GM21723 (cell line): ENCODE measurements around the gene KDM2A.
A peak's percentile ranks its signal among the peaks of the same experiment; 100 is the strongest.

Source experiments
- ATAC-seq: cut with Tn5 transposase; IDR thresholded peaks from one replicate; pipeline ENCODE4 v1.9.1; 2021; ENCODE audit warnings: mild to moderate bottlenecking, moderate library complexity; ENCODE audit not compliant: unreplicated experiment

The KDM2A gene

DNA sequence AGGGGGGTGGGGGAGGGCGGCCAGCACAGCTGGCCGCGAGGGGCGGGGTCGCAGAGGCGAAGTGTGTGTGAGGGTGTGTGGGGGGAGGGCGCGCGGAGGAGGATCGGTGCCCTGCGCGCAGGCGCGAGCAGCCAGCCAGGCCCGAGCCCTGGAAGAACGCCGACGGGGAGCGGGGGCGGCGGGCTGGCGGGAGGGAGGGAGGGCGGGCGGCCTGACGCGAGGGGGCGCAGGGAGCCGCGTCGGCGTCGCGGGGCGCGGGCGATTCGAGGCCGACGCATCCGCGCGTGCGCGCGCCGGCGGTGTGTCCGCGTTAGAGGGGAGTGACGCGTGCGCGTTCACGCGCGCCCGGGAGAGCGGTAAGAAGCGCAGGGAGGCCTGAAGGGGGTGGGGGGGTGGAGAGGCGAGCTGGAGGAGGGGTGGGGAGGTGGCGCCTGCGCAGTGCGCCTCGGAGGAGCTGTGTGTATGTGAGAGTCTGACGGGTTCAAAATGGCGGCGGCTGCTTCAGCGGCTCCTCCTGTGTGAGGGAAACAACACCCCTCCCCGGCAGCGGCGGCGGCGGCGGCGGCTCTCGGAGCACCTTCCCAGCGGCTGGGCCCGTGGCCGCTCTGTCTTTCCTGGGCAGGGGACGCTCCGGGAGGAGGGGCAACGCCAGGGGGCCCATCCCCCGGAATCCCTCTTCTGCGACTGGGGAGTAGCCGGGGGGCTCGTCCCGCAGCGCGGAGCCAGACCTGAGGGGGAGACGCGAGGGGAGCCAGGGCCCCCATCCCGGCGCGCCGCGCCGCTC is at the start of gene KDM2A:
TSS of gene KDM2A (plus strand) at position 463 of the 784 bp plus-strand sequence. CDS start 2,054 bp downstream, outside the sequence.
- peak; percentile 62 for ATAC-seq

DNA sequence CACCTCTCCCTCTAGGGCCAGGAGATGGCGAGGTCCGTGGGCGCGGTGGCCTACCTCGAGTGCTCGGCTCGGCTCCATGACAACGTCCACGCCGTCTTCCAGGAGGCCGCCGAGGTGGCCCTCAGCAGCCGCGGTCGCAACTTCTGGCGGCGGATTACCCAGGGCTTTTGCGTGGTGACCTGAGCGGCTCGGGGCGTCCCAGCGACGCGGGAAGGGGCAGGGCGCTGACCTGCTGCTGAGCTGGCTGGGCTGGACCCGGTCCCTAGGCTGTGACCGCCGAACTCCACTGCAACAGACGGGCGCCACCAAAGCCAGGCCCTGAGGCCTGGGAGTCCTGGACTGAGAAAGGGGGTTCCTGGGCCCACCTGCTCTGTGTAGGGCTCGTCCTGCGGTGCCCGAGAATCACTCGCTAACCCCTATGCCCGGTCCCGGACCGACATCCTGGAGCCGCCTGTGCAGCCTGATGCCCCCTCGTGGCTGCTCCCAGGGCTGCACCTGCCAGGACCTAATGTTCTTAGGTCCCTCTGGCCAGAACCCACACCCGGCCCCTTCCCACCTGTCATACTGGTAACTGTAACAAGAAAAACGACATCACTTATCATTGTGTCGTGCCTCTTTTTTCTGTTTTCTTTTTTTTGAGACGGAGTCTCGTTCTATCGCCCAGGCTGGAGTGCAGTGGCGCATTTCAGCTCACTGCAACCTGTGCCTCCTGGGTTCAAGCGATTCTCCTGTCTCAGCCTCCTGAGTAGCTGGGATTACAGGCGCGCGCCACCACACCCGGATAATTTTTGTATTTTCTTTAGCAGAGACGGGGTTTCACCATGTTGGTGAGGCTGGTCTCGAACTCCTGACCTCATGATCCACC is 47.4 kb upstream of the KDM2A start:
- ATAC-seq, result peak; percentile 52

DNA sequence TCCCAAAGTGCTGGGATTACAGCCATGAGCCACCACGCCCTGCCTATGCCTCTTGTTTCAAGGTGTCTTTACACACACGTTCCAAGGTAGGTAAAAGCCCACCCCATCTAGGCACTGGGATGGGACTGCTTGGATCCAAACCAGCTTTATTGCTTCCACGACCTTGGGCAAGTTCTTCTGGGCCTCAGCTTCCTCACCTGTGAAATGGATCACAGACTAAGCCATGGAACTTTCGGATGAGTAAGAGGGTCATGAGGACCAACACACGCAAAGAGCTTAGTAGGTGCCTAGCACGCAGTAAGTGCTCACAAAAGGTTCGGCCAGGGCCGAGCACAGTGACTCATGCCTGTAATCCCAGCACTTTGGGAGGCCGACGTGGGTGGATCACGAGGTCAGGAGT is 46.8 kb upstream of the KDM2A start:
- ATAC-seq, result no peak

DNA sequence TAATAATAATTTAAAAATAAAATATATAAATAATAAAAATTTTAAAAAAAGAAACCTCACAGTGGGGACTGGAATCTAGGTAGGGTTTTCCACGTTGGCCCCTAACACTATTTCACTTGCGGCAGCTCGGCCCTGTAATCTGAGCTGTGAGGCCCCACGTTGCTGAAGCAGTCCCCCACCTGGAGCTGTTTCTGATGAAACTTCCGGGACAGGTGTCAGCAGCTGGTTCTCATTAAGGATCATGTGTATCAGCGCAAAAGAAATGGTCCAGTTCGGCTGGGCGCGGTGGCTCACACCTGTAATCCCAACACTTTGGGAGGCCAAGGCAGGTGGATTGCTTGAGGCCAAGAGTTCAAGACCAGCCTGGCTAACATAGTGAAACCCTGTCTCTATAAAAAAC is 45.2 kb upstream of the KDM2A start:
- ATAC-seq, result no peak

DNA sequence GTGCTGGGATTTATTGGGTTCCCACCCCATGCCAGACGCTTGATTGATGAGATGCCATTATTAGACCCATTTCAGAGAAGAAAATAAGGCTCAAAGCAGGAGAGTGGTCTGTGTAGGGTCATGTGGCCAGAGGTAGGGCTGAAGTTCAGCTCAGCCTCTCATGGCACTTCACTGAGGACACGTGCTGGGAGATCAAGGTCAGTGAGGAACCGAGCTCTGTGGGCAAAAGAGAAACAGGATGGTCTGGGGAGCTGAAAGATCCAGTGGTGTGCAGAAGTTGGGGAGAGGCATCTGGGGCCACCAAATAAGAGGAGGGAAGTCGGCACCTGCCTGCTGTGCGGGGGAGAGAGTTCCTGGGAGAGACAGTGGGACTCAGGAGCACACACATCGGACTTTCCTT is 42.9 kb upstream of the KDM2A start:
- ATAC-seq, result no peak

DNA sequence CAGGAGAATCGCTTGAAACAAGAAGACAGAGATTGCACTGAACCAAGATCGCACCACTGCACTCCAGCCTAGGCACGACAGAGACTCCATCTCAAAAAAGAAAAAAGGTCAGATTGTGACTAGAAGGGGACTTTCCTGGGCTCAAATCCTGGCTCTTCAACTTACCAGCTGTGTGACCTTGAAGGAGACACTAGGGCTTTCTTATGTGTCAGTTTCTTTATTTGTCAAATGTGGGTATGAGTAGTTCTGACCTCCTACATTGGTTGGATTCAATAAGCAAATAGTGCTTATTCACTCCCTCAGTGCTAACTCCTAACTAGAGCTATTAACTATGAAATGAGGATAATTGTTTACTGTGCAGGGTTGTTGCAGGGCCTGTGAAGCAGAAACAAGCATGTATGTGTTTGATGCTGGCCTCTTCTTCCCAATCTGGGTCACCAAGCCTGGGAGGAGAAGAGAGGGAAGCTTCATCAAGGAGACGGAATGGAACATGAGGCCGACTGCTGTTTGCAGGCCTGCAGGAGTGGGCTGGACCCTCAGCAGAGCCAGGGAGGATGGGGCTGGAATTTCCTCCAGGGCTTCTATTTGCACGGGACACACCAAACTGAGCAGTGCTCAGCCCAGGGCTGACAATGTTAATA is 39.9 kb upstream of the KDM2A start:
- ATAC-seq, result no peak

DNA sequence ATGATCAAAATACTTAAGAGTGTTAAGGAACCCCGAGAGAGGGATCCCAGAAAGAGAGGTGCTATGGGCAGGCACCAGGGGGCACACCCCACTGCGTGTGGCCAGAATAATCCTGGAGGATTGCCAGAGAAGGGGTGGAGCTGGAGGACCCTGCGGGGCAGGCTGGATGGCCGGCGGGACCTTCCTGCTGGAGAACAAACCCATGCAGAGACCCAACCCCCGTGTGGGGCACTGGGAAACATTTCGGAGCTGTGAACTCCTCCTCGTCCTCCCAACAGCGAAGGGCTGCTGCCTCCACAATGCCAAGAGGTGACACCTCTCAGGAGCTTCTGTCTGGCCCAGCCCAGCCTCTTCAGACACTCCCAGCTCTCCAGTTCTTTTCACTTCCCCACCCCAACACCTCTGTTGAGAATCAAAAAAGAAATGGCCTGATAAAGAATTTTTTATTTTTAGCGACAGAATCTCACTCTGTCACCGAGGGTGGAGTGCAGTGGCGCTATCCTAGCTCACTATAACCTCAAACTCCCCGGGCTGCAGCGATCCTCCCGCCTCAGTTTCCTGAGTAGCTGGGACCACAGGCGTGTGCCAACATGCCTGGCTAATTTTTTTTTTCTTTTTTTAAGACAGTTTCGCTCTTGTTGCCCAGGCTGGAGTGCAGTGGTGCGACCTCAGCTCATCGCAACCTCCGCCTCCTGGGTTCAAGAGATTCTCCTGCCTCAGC is 36.8 kb upstream of the KDM2A start:
- no peak for ATAC-seq

DNA sequence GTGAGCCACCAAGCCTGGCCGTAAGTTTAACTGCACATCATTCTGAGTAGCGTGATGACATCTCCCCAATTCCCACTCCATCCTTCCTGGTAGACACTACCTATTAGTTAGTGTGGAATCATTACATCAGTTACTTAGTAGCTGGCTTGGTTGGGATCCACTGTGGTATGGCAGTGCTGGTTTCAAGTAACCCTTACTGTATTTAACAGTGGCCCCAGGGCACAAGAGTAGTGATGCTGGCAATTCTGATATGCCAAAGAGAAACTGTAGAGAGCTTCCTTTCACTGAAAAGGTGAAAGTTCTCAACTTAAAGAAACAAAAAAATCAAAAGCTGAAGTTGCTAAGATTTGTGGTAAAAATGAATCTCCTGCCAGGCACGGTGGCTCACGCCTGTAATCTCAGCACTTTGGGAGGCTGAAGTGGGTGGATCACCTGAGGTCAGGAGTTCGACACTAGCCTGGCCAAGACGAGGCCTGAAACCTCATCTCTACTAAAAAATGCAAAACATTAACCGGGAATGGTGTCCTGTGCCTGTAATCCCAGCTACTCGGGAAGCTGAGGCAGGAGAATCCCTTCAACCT is 35.2 kb upstream of the KDM2A start:
- ATAC-seq, result no peak

DNA sequence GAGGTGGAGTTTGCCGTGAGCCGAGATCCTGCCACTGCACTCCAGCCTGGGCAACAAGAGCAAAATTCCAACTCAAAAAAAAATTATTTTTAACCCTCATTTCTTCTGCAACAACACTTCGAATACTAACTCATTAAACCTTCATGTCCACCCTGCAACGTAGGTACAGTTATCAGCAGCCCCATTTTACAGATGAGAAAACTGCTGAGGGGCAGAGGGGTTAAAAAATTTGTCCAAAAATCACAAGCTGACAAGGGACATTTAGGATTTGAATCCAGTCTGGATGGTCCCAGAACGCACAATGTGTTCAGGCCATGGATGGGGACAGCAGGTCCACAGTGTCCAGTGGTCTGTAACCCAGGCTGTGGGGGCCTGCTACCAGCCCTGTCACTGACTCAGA is 33.4 kb upstream of the KDM2A start:
- no peak for ATAC-seq

DNA sequence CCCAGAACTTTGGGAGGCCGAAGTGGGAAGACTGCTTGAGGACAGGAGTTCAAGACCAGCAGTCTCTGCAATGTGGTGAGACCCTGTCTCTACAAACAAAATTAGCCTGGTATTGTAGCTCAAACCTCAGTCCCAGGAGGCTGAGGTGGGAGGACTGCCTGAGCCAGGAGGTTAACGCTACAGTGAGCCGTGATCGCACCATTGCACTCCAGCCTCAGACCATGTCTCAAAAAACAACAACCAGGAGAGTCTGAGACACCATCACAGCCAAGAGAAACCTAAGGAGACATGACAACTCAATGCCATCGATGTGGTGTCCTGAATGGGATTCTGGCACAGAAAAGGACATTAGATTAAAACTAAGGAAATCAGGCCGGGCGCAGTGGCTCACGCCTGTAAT is 28.3 kb upstream of the KDM2A start:
- ATAC-seq, result no peak

DNA sequence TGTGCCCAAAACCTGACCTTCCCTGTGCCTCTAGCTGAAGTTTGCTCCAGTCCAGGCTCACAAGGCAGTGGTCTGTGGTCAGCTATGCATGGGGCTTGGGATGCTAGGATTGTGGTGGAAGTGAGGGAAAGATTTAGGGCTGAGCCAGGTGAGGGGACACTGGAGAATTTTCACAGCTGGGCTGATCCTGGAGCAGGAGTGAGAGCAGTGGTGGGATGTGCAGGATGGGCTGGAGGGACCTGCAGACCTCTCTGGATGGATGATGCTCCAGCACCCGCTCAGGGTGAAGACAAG is 23.9 kb upstream of the KDM2A start:
- no peak for ATAC-seq

DNA sequence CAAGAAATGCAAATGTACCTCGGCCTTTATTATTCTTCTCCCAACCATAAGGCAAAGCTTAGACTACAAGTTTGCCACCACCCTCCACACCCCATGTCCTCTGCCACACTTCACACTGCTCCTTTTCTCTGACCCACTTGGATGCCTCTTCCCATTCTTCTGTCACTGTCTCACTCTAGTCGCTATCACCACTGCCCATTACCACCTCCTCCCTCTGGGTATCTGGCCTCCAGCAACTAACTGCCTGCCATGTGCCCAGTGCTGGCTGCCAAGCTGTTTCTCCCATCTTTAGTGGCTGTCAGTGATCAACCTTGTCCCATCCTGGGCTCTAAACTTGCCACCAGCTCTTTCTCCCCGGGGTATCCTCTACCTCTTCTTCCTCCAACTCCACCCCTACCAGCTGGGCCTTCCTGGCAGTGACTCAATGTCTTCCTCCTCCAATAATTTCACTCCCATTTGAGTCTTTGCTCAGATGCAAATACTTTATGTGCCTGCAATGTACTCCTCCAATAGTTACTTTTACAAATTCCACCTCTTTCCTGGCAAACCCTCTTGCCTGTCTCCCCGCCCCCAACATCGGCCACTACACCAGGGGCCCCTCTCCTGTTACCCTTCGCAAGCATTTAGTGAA is 20.1 kb upstream of the KDM2A start:
- no peak for ATAC-seq

DNA sequence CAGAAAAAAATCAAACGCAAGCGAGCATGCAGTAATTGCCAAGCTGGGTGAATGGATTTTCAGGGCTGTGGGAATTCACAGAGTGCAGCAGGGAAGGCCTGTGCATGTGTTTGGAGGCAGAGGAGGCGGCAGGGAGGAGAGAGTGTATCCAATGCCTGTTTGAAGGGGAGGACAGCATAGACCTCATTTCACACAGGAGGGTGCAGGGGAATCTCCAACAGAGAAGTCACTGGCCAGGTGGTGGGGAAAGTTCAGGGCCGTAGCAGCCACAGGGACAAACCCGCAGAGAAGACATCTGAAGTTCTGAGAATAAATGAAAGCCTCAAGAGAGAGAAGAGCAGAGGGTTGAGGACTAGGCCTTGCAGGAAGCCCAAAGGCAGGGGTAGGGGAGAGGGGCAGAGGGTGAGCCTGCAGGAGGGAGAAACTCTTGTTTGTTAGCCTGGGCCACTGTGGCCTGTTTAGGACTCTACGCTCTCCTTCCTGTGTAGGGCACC is 19.2 kb upstream of the KDM2A start:
- ATAC-seq, result peak; percentile 47

DNA sequence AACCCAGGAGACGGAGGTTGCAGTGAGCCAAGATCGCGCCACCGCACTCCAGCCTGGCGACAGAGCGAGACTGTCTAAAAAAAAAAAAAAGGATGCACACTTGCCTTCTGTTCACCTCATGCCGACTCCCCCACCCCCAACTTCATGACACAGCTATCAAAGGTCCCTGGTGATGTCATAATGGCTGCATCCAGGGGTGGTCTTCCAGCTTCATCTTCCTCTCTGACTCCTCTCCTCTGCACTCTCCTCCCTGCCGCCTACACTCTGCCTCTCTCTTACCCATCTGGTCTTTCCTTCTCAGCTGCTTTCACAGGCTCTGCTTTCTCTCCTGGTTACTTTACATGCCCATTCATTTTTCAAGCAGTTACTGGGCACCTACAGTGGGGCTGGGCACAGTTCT is 16.4 kb upstream of the KDM2A start:
- ATAC-seq, result no peak

DNA sequence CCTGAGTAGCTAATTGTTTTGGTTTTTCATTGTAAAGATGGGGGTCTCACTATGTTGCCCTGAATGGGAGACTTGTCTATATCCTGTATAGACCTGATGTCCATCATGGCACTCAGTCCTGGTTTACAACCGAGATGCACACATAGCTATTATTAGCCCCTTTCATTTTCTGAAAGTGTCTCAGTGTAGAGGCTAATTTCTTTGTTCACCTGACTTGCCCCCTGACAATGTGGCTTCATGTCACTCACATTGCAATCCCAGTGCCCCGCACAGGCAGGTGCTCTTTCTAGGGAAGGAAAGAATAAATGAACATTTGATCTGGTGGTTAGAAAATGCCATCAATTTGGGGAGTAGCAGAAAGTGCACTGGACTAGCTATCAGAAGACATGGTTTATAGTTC is 13.1 kb upstream of the KDM2A start:
- no peak for ATAC-seq

DNA sequence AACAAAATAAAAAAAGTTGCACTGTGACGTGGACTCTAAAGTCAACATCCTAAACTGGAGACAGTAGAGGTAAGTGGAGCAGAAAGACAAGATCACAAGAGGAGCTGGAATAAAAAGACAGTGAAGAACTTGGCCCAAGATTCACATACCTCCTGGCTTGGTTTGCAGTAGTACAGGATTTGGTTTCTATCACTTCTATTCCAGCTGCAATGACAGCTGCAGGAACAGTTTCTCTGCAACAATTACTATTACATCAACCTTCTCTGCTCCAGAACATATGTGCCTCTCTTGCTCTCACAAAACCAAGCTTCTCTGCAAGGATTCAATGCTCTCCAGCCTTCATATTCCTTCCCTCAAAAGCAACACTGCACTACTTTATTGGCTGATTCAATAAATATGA is 7.8 kb upstream of the KDM2A start:
- ATAC-seq, result no peak

DNA sequence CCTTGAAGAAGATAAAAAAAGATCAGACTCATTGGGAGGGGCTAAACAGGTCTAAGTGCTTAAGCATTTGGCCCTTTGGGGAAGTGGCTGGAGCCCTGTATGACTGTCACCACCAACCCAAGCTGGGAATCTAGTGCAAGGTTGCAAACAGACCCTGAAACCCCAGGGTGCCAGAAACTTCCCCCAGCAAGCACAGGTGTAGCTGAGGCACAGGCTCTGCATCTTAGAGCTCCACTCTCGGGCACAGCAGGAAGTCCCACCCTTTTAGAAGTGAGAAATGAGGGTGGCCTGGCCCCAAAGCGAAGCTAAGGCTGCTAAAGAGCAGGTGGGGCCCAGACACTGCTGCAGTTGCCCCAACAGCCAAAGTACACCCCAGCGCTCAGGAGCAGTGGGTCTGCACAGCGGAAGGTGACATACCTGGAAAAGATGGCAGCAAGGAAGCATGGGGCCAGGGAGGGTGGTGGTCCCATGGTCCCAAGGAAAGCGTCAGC is 5.8 kb upstream of the KDM2A start:
- peak; percentile 75 for ATAC-seq

DNA sequence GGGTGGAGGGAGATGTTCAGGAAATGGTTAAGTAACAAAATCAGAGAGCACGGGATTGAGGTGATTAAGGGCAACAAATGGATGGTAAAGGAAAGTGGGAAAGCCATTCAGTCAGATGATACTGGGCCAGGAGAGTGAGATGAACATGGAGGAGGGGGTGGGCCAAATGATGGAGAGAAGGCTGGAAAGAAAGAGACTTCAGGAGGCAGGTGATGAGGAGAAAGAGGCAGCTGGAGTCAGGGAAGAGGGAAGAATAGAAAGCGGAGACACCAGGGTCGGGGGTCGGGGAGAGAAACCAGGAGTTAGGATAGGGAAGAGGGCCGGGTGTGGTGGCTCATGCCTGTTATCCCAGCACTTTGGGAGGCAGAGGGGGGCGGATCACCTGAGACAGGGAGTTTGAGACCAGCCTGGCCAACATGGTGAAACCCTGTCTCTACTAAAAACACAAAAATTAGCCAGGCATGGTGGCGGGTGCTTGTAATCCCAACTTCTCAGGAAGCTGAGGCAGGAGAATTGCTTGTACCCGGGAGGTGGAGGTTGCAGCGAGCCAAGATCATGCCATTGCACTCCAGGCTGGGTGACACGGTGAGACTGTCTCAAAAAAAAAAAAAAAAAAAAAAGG is 4.7 kb upstream of the KDM2A start:
- ATAC-seq, result no peak

DNA sequence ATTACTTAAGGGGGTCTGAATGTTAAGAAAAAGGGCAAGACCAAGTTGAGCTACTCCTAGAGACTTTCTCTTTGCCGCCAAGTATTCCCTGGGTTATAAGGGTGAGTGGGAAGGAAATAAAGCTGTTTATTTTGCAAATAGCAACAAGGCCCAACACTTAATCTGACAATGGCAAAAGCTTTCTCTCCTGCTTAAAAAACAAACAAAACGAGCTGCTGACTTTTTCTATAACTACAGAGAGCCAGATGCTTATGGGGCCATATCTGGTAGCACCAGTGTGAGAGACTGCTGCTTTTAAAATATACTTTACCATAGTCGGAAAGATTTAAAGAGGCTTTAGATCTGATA is 2.3 kb upstream of the KDM2A start:
- ATAC-seq, result no peak

DNA sequence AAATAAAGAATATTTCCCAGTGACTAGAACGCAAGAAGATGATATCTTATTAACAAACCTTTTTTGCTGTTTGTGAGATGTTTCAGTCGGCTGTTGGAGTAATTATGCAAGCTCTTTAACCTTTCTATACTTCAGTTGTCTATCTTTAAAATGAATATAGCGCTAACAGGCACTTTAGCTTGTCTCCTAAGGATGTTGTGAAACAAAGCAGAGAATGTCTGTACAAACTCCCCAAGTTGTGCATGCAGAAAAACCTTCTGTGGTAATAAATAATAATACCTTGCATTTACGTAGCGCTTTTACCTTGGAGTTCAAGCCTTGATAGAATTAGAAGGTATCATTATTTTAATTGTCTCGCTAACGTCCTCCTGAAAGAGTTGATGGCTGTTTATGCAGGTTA is 1.9 kb upstream of the KDM2A start:
- ATAC-seq, result no peak
